IMR-90 (cell line): ENCODE measurements around the gene RPL35.

Source experiments
- BHLHE40 ChIP-seq: fragments of 150-350 bp; IDR thresholded peaks from 2 replicates; pipeline ENCODE4 v1.6.1; 2016; ENCODE audit warnings: mild to moderate bottlenecking, low read depth, low read length
- CEBPB ChIP-seq: IDR thresholded peaks from 2 replicates; pipeline ENCODE4 v1.6.1; 2012; ENCODE audit warnings: low read depth, low read length, improper control_type of control experiment
- CTCF ChIP-seq: conservative IDR thresholded peaks from 2 replicates; pipeline ENCODE4 v1.5.1; 2012; ENCODE audit warnings: mild to moderate bottlenecking, low read depth, low read length, improper control_type of control experiment
- ELK1 ChIP-seq: fragments of 150-350 bp; IDR thresholded peaks from 2 replicates; pipeline ENCODE4 v1.6.1; 2016; ENCODE audit warnings: low read depth, mild to moderate bottlenecking, low read length, moderate library complexity, borderline replicate concordance
- FOS ChIP-seq: fragments of 150-350 bp; IDR thresholded peaks from 2 replicates; pipeline ENCODE4 v1.6.1; 2016; ENCODE audit warnings: low read depth, low read length
- MAFK ChIP-seq: IDR thresholded peaks from 2 replicates; pipeline ENCODE4 v1.6.1; 2012; ENCODE audit warnings: low read depth, low read length, improper control_type of control experiment
- MXI1 ChIP-seq: IDR thresholded peaks from 2 replicates; pipeline ENCODE4 v1.6.1; 2012; ENCODE audit warnings: low read depth, mild to moderate bottlenecking, low read length, moderate library complexity, borderline replicate concordance
- NFE2L2 ChIP-seq: fragments of 150-350 bp; IDR thresholded peaks from 2 replicates; pipeline ENCODE4 v1.6.1; 2016; ENCODE audit warnings: low read depth, mild to moderate bottlenecking, low read length
- POLR2A ChIP-seq: IDR thresholded peaks from 2 replicates; pipeline ENCODE4 v1.6.1; 2012; ENCODE audit warnings: mild to moderate bottlenecking, low read depth, low read length
- RAD21 ChIP-seq: IDR thresholded peaks from 2 replicates; pipeline ENCODE4 v1.6.1; 2012; ENCODE audit warnings: low read length, improper control_type of control experiment
- RCOR1 ChIP-seq: IDR thresholded peaks from 2 replicates; pipeline ENCODE4 v1.6.1; 2012; ENCODE audit warnings: mild to moderate bottlenecking, low read length, improper control_type of control experiment; ENCODE audit not compliant: insufficient replicate concordance
- RFX5 ChIP-seq: IDR thresholded peaks from 2 replicates; pipeline ENCODE4 v1.8.0; 2012; ENCODE audit warnings: low read depth, mild to moderate bottlenecking, low read length, moderate library complexity
- USF2 ChIP-seq: fragments of 150-350 bp; IDR thresholded peaks from 2 replicates; pipeline ENCODE4 v1.6.1; 2017; ENCODE audit warnings: mild to moderate bottlenecking, antibody characterized with exemption, low read length, low read depth

DNA sequence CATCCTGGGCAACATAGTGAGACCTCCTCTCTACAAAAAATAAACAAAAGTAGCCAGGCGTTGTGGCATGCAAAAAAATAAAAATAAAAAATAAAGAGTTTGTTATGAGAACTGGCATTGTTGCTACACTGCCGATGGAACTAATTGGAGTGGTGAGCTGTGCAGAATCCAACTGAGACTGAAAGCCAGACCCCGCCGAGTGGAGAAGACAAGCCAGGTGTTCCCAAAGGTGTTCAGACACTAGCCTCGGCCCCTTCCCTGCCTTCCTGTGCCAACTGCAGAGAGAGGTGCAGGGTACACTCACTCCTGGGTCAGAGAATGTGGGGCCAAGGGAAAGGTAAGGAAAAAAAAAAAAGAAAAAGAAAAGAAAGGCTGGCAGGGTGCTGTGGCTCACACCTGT lies 46.2 kb downstream of the RPL35 start:
- TF ChIP-seq CTCF (no peak), NFE2L2 (no peak), POLR2A (no peak), RAD21 (no peak), BHLHE40 (no peak), MXI1 (no peak), CEBPB (no peak), FOS (no peak), RCOR1 (no peak), RFX5 (no peak), MAFK (no peak), ELK1 (no peak), USF2 (no peak)
